HG03175 (cell line): Measurements from ENCODE around the gene FAM8A1.
"Not testable (repeated sequence)": the region's sequence is repeated elsewhere in the genome, so short reads cannot be mapped to it uniquely, and the experiment has no call there.

Source experiments
- ATAC-seq: cut with Tn5 transposase; IDR thresholded peaks from one replicate; pipeline ENCODE4 v1.9.1; 2021; ENCODE audit warnings: mild to moderate bottlenecking, moderate library complexity; ENCODE audit not compliant: unreplicated experiment

The FAM8A1 gene

GRCh38 chr6:17599877-17600526 is at the start of gene FAM8A1:
Gene FAM8A1, plus strand, starts transcription at chr6:17600302. Its CDS starts 108 bp downstream, at chr6:17600410.
- peak; percentile 88 for ATAC-seq

- ATAC-seq = no peak
Measured at GRCh38 chr6:17551383-17551958, 48.6 kb upstream of the FAM8A1 start.

GRCh38 chr6:17552861-17553260 is 47.2 kb upstream of the FAM8A1 start:
- no peak for ATAC-seq

- no peak for ATAC-seq
Measured at GRCh38 chr6:17556014-17556413, 44.1 kb upstream of the FAM8A1 start.

- ATAC-seq = no peak
Measured at GRCh38 chr6:17562636-17563035, 37.5 kb upstream of the FAM8A1 start.

GRCh38 chr6:17565399-17565798 is 34.7 kb upstream of the FAM8A1 start:
- no peak for ATAC-seq

GRCh38 chr6:17574866-17575560 is 25.1 kb upstream of the FAM8A1 start:
- ATAC-seq = no peak

GRCh38 chr6:17577059-17577458 is 23.0 kb upstream of the FAM8A1 start:
- no peak for ATAC-seq

- peak; percentile 77 for ATAC-seq
Measured at GRCh38 chr6:17580518-17581048, 19.5 kb upstream of the FAM8A1 start.

GRCh38 chr6:17581282-17581681 is 18.8 kb upstream of the FAM8A1 start:
- ATAC-seq = not testable (repeated sequence)

- no peak for ATAC-seq
Measured at GRCh38 chr6:17583811-17584210, 16.3 kb upstream of the FAM8A1 start.

GRCh38 chr6:17584241-17584803 is 15.8 kb upstream of the FAM8A1 start:
- no peak for ATAC-seq

GRCh38 chr6:17585766-17586490 is 14.2 kb upstream of the FAM8A1 start:
- ATAC-seq = peak; percentile 51

GRCh38 chr6:17586623-17587022 is 13.5 kb upstream of the FAM8A1 start:
- not testable (repeated sequence) for ATAC-seq

GRCh38 chr6:17588011-17588410 is 12.1 kb upstream of the FAM8A1 start:
- ATAC-seq = no peak

- ATAC-seq = no peak
Measured at GRCh38 chr6:17589406-17590096, 10.6 kb upstream of the FAM8A1 start.

GRCh38 chr6:17591287-17591686 is 8.8 kb upstream of the FAM8A1 start:
- no peak for ATAC-seq

GRCh38 chr6:17593246-17593645 is 6.9 kb upstream of the FAM8A1 start:
- ATAC-seq = no peak

- no peak for ATAC-seq
Measured at GRCh38 chr6:17596085-17596484, 4.0 kb upstream of the FAM8A1 start.
